GM12873 (cell line): ENCODE results near the gene RBM20.

Source experiments
- CTCF ChIP-seq: IDR thresholded peaks from 2 replicates; pipeline ENCODE4 v1.5.1; 2012; ENCODE audit warnings: low read depth, mild to moderate bottlenecking, moderate library complexity, low read length, control low read depth; ENCODE audit not compliant: insufficient read depth; ENCODE audit errors: missing control alignments

RBM20 gene

GRCh38 chr10:110822035-110822711 is 178.0 kb downstream of the RBM20 start:
- no peak for TF ChIP-seq CTCF

GRCh38 chr10:110822712-110823311 is 178.7 kb downstream of the RBM20 start:
- no peak for TF ChIP-seq CTCF

GRCh38 chr10:110824152-110824441 is 180.0 kb downstream of the RBM20 start:
- TF ChIP-seq CTCF = no peak

- TF ChIP-seq CTCF = no peak
These were observed 180.5 kb downstream of the RBM20 start for GRCh38 chr10:110824660-110825059.

GRCh38 chr10:110825508-110825907 is 181.4 kb downstream of the RBM20 start:
- TF ChIP-seq CTCF = no peak

- no peak for TF ChIP-seq CTCF
These were observed 183.3 kb downstream of the RBM20 start for GRCh38 chr10:110827410-110827809.

GRCh38 chr10:110827875-110828274 is 183.7 kb downstream of the RBM20 start:
- TF ChIP-seq CTCF = no peak
